IMR-90 (cell line): ENCODE results near the gene LDLRAD1. TPM values are rescaled to one million over a fixed set of nuclear protein-coding genes. Genes with fewer than 3 reads are reported as not detected.

Experiments
- ATAC-seq: fragments of 200-7000 bp; cut with Tn5 transposase; 2 replicates; pipeline ENCODE4 v1.9.1; 2020; ENCODE audit warnings: low read depth, mild to moderate bottlenecking, moderate library complexity
- BruUV-seq: library from RNA; stranded (reverse); fragments of 400-500 nt; replicated peaks from 2 replicates; lab custom pipeline; 2021; lab: Mats Ljungman, UMichigan
- CTCF ChIA-PET: fragments of 300-600 bp; formaldehyde crosslinking; extraction: SDS; loops from one replicate; lab custom pipeline; 2021; ENCODE audit warnings: antibody characterized with exemption; lab: Yijun Ruan, JAX
- POLR2A ChIA-PET: fragments of 300-600 bp; sonication (Branson Sonifier 250); formaldehyde crosslinking; loops from one replicate; lab custom pipeline; 2022; ENCODE audit warnings: antibody characterized with exemption; ENCODE audit not compliant: unreplicated experiment; lab: Charles Lee
- DNase-seq: peaks from one replicate; pipeline ENCODE4 v3.0.0; 2013
- H2AFZ ChIP-seq: replicated peaks from 2 replicates; pipeline ENCODE3; 2013; ENCODE audit warnings: low read length, mild to moderate bottlenecking; ENCODE audit not compliant: poor library complexity
- H2AK5ac ChIP-seq: 2 replicates; pipeline ENCODE4 v1.6.1; 2013; ENCODE audit warnings: low read depth, low read length, inconsistent platforms
- H2AK9ac ChIP-seq: replicated peaks from 2 replicates; pipeline ENCODE3; 2013; ENCODE audit warnings: mild to moderate bottlenecking, low read depth, low read length, moderate library complexity; ENCODE audit not compliant: poor library complexity
- H2BK120ac ChIP-seq: 2 replicates; pipeline ENCODE4 v1.6.1; 2013; ENCODE audit warnings: low read depth, low read length, inconsistent platforms
- H2BK15ac ChIP-seq: 3 replicates; pipeline ENCODE4 v1.6.1; 2013; ENCODE audit warnings: low read depth, low read length, inconsistent platforms
- H2BK20ac ChIP-seq: 2 replicates; pipeline ENCODE4 v1.6.1; 2013; ENCODE audit warnings: low read depth, mild to moderate bottlenecking, inconsistent platforms, low read length, moderate library complexity
- H2BK5ac ChIP-seq: 2 replicates; pipeline ENCODE4 v1.6.1; 2013; ENCODE audit warnings: mild to moderate bottlenecking, low read depth, low read length, inconsistent platforms; ENCODE audit not compliant: poor library complexity, severe bottlenecking
- H3K14ac ChIP-seq: replicated peaks from 2 replicates; pipeline ENCODE4 v1.6.1; 2013; ENCODE audit warnings: low read depth, low read length, inconsistent platforms
- H3K18ac ChIP-seq: 2 replicates; pipeline ENCODE4 v1.6.1; 2013; ENCODE audit warnings: low read depth, low read length, control low read depth
- H3K23ac ChIP-seq: 2 replicates; pipeline ENCODE4 v1.6.1; 2013; ENCODE audit warnings: low read depth, low read length, inconsistent platforms
- H3K27ac ChIP-seq: 2 replicates; pipeline ENCODE4 v1.5.1; 2013; ENCODE audit warnings: mild to moderate bottlenecking, control low read depth, low read length; ENCODE audit not compliant: insufficient read depth
- H3K27me3 ChIP-seq: 2 replicates; pipeline ENCODE4 v1.6.1; 2013; ENCODE audit warnings: low read length; ENCODE audit not compliant: control insufficient read depth, insufficient read depth
- H3K36me3 ChIP-seq: 2 replicates; pipeline ENCODE4 v1.6.1; 2013; ENCODE audit warnings: low read length, mixed read lengths; ENCODE audit not compliant: control insufficient read depth, insufficient read depth
- H3K4ac ChIP-seq: 2 replicates; pipeline ENCODE4 v1.6.1; 2013; ENCODE audit warnings: low read depth, low read length, inconsistent platforms
- H3K4me1 ChIP-seq: 2 replicates; pipeline ENCODE4 v1.6.1; 2013; ENCODE audit warnings: low read length, mixed read lengths; ENCODE audit not compliant: control insufficient read depth, insufficient read depth
- H3K4me2 ChIP-seq: 2 replicates; pipeline ENCODE4 v1.6.1; 2013; ENCODE audit warnings: low read depth, mild to moderate bottlenecking, control low read depth, low read length, moderate library complexity
- H3K4me3 ChIP-seq: 2 replicates; pipeline ENCODE4 v1.5.1; 2013; ENCODE audit warnings: low read depth, mild to moderate bottlenecking, control low read depth, low read length, moderate library complexity; ENCODE audit not compliant: insufficient read depth
- H3K56ac ChIP-seq: 2 replicates; pipeline ENCODE4 v1.6.1; 2013; ENCODE audit warnings: low read length, inconsistent platforms; ENCODE audit not compliant: insufficient read depth; ENCODE audit errors: extremely low read depth
- H3K79me1 ChIP-seq, 2 experiments: 2 replicates each; pipeline ENCODE4 v1.6.1; 2013; ENCODE audit warnings: low read length in 2 of 2, inconsistent platforms in 1 of 2, low read depth in 1 of 2
- H3K9ac ChIP-seq: 2 replicates; pipeline ENCODE4 v1.6.1; 2013; ENCODE audit warnings: low read depth, low read length, control low read depth
- H3K9me1 ChIP-seq: 2 replicates; pipeline ENCODE4 v1.6.1; 2013; ENCODE audit warnings: low read length, inconsistent platforms; ENCODE audit not compliant: insufficient read depth
- H3K9me3 ChIP-seq: 2 replicates; pipeline ENCODE4 v1.6.1; 2013; ENCODE audit warnings: low read length; ENCODE audit not compliant: control insufficient read depth, insufficient read depth
- H4K20me1 ChIP-seq: 2 replicates; pipeline ENCODE4 v1.6.1; 2013; ENCODE audit warnings: low read length, inconsistent platforms; ENCODE audit not compliant: insufficient read depth
- H4K5ac ChIP-seq: 2 replicates; pipeline ENCODE4 v1.6.1; 2013; ENCODE audit warnings: mild to moderate bottlenecking, low read depth, low read length, control low read depth
- H4K8ac ChIP-seq, 2 experiments: 2 replicates each; pipeline ENCODE4 v1.6.1; 2013; ENCODE audit warnings: low read depth in 2 of 2, low read length in 2 of 2, control low read depth in 1 of 2, inconsistent platforms in 1 of 2
- H4K91ac ChIP-seq: 2 replicates; pipeline ENCODE4 v1.6.1; 2013; ENCODE audit warnings: low read depth, low read length, inconsistent platforms; ENCODE audit not compliant: insufficient read depth
- BHLHE40 ChIP-seq: fragments of 150-350 bp; IDR thresholded peaks from 2 replicates; pipeline ENCODE4 v1.6.1; 2016; ENCODE audit warnings: mild to moderate bottlenecking, low read depth, low read length
- CEBPB ChIP-seq: IDR thresholded peaks from 2 replicates; pipeline ENCODE4 v1.6.1; 2012; ENCODE audit warnings: low read depth, low read length, improper control_type of control experiment
- CHD1 ChIP-seq: IDR thresholded peaks from 2 replicates; pipeline ENCODE4 v1.6.1; 2012; ENCODE audit warnings: low read depth, low read length, improper control_type of control experiment
- CTCF ChIP-seq: conservative IDR thresholded peaks from 2 replicates; pipeline ENCODE4 v1.5.1; 2012; ENCODE audit warnings: mild to moderate bottlenecking, low read depth, low read length, improper control_type of control experiment
- FOS ChIP-seq: fragments of 150-350 bp; IDR thresholded peaks from 2 replicates; pipeline ENCODE4 v1.6.1; 2016; ENCODE audit warnings: low read depth, low read length
- MAFK ChIP-seq: IDR thresholded peaks from 2 replicates; pipeline ENCODE4 v1.6.1; 2012; ENCODE audit warnings: low read depth, low read length, improper control_type of control experiment
- MAZ ChIP-seq: IDR thresholded peaks from 2 replicates; pipeline ENCODE4 v1.6.1; 2012; ENCODE audit warnings: low read depth, mild to moderate bottlenecking, low read length, improper control_type of control experiment, moderate library complexity, borderline replicate concordance
- MXI1 ChIP-seq: IDR thresholded peaks from 2 replicates; pipeline ENCODE4 v1.6.1; 2012; ENCODE audit warnings: low read depth, mild to moderate bottlenecking, low read length, moderate library complexity, borderline replicate concordance
- NFE2L2 ChIP-seq: fragments of 150-350 bp; IDR thresholded peaks from 2 replicates; pipeline ENCODE4 v1.6.1; 2016; ENCODE audit warnings: low read depth, mild to moderate bottlenecking, low read length
- POLR2A ChIP-seq: IDR thresholded peaks from 2 replicates; pipeline ENCODE4 v1.6.1; 2012; ENCODE audit warnings: mild to moderate bottlenecking, low read depth, low read length
- RAD21 ChIP-seq: IDR thresholded peaks from 2 replicates; pipeline ENCODE4 v1.6.1; 2012; ENCODE audit warnings: low read length, improper control_type of control experiment
- RCOR1 ChIP-seq: IDR thresholded peaks from 2 replicates; pipeline ENCODE4 v1.6.1; 2012; ENCODE audit warnings: mild to moderate bottlenecking, low read length, improper control_type of control experiment; ENCODE audit not compliant: insufficient replicate concordance
- RFX5 ChIP-seq: IDR thresholded peaks from 2 replicates; pipeline ENCODE4 v1.8.0; 2012; ENCODE audit warnings: low read depth, mild to moderate bottlenecking, low read length, moderate library complexity
- SMC3 ChIP-seq: fragments of 150-350 bp; IDR thresholded peaks from 2 replicates; pipeline ENCODE4 v1.6.1; 2016; ENCODE audit warnings: low read depth, mild to moderate bottlenecking, antibody characterized with exemption, low read length, moderate library complexity
- WGBS, 2 experiments: methylation state at CpG; one replicate each; pipeline versions ENCODE4 v1.1.5 to v1.1.7; 2013; ENCODE audit warnings: missing lambda C conversion rate in 2 of 2; ENCODE audit not compliant: insufficient read length in 1 of 2; ENCODE audit errors: extremely low coverage in 2 of 2; 5-methylcytosine and 5-hydroxymethylcytosine counted together
- dilution Hi-C: fragments of 300-500 bp; cut with HindIII; formaldehyde crosslinking; loops from one replicate; pipeline ENCODE4 v1.14.3; 2018; ENCODE audit warnings: low sequenced_read_pairs; ENCODE audit not compliant: unreplicated experiment
- in situ Hi-C: fragments of 300-500 bp; cut with MboI; formaldehyde crosslinking; loops from 3 replicates; pipeline ENCODE4 v1.14.3; 2019; ENCODE audit warnings: low sequenced_read_pairs, inconsistent platforms, mixed read lengths
- intact Hi-C: fragments of 100-400 bp; cut with micrococcal nuclease; formaldehyde crosslinking; loops from 2 replicates; pipeline ENCODE4 v1.10.0; 2022
- polyA plus RNA-seq, 3 experiments: library from polyadenylated mRNA; depleted of rRNA; stranded (reverse); fragments of >200 nt; gene quantifications; 2 replicates each; pipeline ENCODE4 v1.2.3, GENCODE V29; 2012; ENCODE audit warnings: low replicate concordance in 1 of 3
- total RNA-seq: library from RNA; depleted of rRNA; stranded (reverse); fragments of >200 nt; gene quantifications from 2 replicates; pipeline ENCODE4 v1.2.3, GENCODE V29; 2012
- TF ChIP-seq, protein P1 (sequence below): fragments of 150-350 bp; IDR thresholded peaks from 2 replicates; pipeline ENCODE4 v1.6.1; 2017; ENCODE audit warnings: mild to moderate bottlenecking, antibody characterized with exemption, low read length, low read depth
- TF ChIP-seq, protein P2 (sequence below): fragments of 150-350 bp; IDR thresholded peaks from 2 replicates; pipeline ENCODE4 v1.6.1; 2016; ENCODE audit warnings: low read depth, mild to moderate bottlenecking, low read length, moderate library complexity, borderline replicate concordance

The LDLRAD1 gene
- total and polyA plus RNA-seq, 2 of the 4 experiments (the other 2 are of a cell fraction), result not detected

DNA sequence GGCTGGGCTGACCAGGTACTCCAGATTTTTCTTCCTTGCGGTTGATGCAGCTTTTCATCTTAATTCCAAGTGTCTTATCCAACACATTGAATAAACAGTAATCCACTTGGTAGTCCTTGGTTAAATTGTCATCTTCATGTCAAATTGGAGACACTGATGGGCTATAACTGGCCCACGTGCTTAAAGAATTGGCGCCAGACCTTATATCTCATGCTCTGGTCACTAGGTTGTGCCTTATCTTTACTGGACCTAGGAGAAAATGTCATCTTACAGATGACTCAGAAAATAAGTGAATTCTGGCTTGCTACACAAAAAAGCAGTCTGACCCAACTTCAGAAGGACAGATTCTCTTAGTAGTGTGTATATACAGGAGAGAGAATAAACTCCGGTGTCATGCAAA lies 55.6 kb downstream of the LDLRAD1 start:
- Histone ChIP-seq H3K56ac (no peak overlapping the region), H3K9ac (no peak overlapping the region), H3K27me3 (no peaks in the 10 kb centered on the region), H4K5ac (no peak overlapping the region), H3K4me1 (peaks cover 6% of the 10 kb centered on the region), H3K4me2 (no peak overlapping the region), H3K36me3 (peaks cover 45% of the 10 kb centered on the region), H3K23ac (no peak overlapping the region), H3K14ac (no peak overlapping the region), H4K91ac (no peak overlapping the region), H2BK5ac (no peak overlapping the region), H4K20me1 (no peaks in the 10 kb centered on the region; the same call in 1 of the 2 replicates), H4K8ac (no peak overlapping the region), H3K9me3 (no peaks in the 10 kb centered on the region), H2BK15ac (no peak overlapping the region), H2AK5ac (no peak overlapping the region), H3K4me3 (no peak overlapping the region), H2BK20ac (no peak overlapping the region), H3K9me1 (peaks cover 8% of the 10 kb centered on the region), H3K79me1 (peaks cover 26 to 29% of the 10 kb centered on the region in 2 experiments), H3K18ac (no peak overlapping the region), H2AFZ (no peak overlapping the region), H3K4ac (no peak overlapping the region), H2BK120ac (no peak overlapping the region), H3K27ac (no peak overlapping the region), H2AK9ac (no peak overlapping the region)
- intact Hi-C loops (no loop called here), in situ Hi-C loops (no loop called here), dilution Hi-C loops (no loop called here)
- ChIA-PET POLR2A (no interaction called here), CTCF (no interaction called here)
- ATAC-seq, result no peak
- DNase-seq, result no peak
- TF ChIP-seq SMC3 (no peak), NFE2L2 (no peak), CEBPB (no peak), MAFK (no peak), CHD1 (no peak), MXI1 (no peak), RAD21 (no peak), POLR2A (no peak), FOS (no peak), RFX5 (no peak), BHLHE40 (no peak), MAZ (no peak), CTCF (no peak), RCOR1 (no peak)
- TF ChIP-seq, protein P1, sequence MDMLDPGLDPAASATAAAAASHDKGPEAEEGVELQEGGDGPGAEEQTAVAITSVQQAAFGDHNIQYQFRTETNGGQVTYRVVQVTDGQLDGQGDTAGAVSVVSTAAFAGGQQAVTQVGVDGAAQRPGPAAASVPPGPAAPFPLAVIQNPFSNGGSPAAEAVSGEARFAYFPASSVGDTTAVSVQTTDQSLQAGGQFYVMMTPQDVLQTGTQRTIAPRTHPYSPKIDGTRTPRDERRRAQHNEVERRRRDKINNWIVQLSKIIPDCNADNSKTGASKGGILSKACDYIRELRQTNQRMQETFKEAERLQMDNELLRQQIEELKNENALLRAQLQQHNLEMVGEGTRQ, result no peak
- TF ChIP-seq, protein P2, sequence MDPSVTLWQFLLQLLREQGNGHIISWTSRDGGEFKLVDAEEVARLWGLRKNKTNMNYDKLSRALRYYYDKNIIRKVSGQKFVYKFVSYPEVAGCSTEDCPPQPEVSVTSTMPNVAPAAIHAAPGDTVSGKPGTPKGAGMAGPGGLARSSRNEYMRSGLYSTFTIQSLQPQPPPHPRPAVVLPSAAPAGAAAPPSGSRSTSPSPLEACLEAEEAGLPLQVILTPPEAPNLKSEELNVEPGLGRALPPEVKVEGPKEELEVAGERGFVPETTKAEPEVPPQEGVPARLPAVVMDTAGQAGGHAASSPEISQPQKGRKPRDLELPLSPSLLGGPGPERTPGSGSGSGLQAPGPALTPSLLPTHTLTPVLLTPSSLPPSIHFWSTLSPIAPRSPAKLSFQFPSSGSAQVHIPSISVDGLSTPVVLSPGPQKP, result no peak
- WGBS, 2 experiments, result 88% methylated on average over 3 of the region's 4 CpGs; no CpG with 5 or more reads in 1 of the 2 experiments
- no TSS peak for BruUV-seq
